Motor neuron (in vitro differentiated cells): Measurements from ENCODE around the gene DLGAP1. TPM values are rescaled to one million over a fixed set of nuclear protein-coding genes. Genes with fewer than 3 reads are reported as not detected.
A peak's percentile ranks its signal among the peaks of the same experiment; 100 is the strongest.

ENCODE experiments used
- ATAC-seq, 8 experiments: fragments of 200-7000 bp; cut with Tn5 transposase; replicated peaks in 6 of 8; 2 replicates each; pipeline ENCODE4 v1.8.0; 2021; ENCODE audit warnings: mild to moderate bottlenecking in 8 of 8, moderate library complexity in 8 of 8
- H3K27ac ChIP-seq, 2 donors: fragments of 250-450 bp; sonication (Bioruptor Pico); 2 replicates each; pipeline ENCODE4 v1.9.0; 2021; ENCODE audit warnings: antibody characterized with exemption in 2 of 2, mild to moderate bottlenecking in 2 of 2, moderate library complexity in 1 of 2
- H3K4me1 ChIP-seq, 2 donors: fragments of 250-450 bp; sonication (Bioruptor Pico); replicated peaks in 1 of 2; 2 replicates each; pipeline ENCODE4 v1.6.1; 2021; ENCODE audit warnings: antibody characterized with exemption in 2 of 2, mild to moderate bottlenecking in 2 of 2, moderate library complexity in 1 of 2
- H3K4me3 ChIP-seq, 5 donors: fragments of 250-450 bp; sonication (Bioruptor Pico); 2 replicates each; pipeline ENCODE4 v1.9.0; 2021; ENCODE audit warnings: antibody characterized with exemption in 5 of 5, mild to moderate bottlenecking in 5 of 5, moderate library complexity in 4 of 5
- WGBS, 10 experiments: fragments of 450-650 bp; shearing (Covaris generic); methylation state at CpG; one replicate each; pipeline ENCODE4 v1.0.0; 2022; 5-methylcytosine and 5-hydroxymethylcytosine counted together
- in situ Hi-C, 9 experiments: fragments of 400-800 bp; cut with MboI; loops; one replicate each; pipeline ENCODE4 v1.15.0; 2021; ENCODE audit warnings: low sequenced_read_pairs in 9 of 9, low pct_unique_long_range_greater_than_20kb in 2 of 9; ENCODE audit not compliant: unreplicated experiment in 9 of 9
- total RNA-seq, 8 experiments: library from RNA; unstranded; fragments of 300-600 nt; gene quantifications; 2 replicates each; pipeline versions ENCODE4 v1.2.3 to v1.2.4, GENCODE V29; 2022

Gene DLGAP1
- total RNA-seq, 8 experiments from 2014 or later = 0.36 to 38.2 (median 16.6) TPM

- Histone ChIP-seq H3K27ac (no peak overlapping the region), H3K4me3 (peak overlapping the region; percentile 14 to 27 (median 24)), H3K4me1 (peaks cover 4 to 5% of the 10 kb centered on the region in 2 donors)
- in situ Hi-C loops = no loop called here
- peak; percentile 71 to 93 (median 89) for ATAC-seq
- 54 to 100% (median 100%) methylated on average over 2 to 8 of the region's 58 CpGs; no CpG with 5 or more reads in 4 of the 10 experiments for WGBS, 10 experiments
Measured at GRCh38 chr18:3498698-3499471, 956.2 kb downstream of the DLGAP1 start.

DNA sequence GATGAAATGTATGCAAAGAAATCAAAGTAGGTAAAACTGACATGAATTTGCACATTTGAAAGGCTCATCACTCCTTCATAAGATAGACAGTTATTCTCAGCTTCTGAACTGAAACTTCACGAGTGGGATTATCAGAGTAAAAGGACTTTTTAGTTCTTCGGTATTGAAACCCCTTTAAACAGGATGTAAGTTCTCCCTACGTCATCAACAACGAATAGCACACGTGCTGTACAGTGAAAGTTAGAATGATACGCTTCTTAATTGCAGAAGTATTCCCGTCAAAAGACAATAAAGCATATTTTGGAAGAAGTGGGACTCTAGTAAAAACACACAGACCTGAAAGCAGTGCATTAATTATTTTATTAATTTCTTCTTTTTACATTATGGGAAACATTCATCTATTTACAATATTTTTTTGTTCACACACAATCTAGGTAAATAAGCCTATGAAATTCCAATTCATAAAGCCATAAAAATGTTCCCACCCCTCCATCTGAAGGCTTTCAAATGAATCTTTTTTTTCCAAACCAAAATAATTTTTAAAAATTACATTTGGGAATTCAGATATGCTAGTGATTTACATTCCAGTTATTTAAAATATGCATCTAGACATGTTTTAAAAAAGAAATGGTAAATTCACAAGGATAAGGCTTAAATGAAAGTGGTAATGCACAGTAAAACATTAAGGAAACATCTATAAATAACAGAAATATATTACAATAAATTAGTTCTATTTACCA, 959.2 kb downstream of the DLGAP1 start:
- peaks cover 4 to 5% of the 10 kb centered on the region in 2 donors for H3K4me1 ChIP-seq
- WGBS, 10 experiments = 76 to 100% (median 90%) methylated on average over 1 to 7 of the region's 7 CpGs
- no peak overlapping the region for H3K27ac ChIP-seq
- no peak overlapping the region for H3K4me3 ChIP-seq
- in situ Hi-C loops = no loop called here
- no peak for ATAC-seq

GRCh38 chr18:3494569-3494968, 960.5 kb downstream of the DLGAP1 start:
- Histone ChIP-seq H3K4me3 (no peak overlapping the region), H3K4me1 (peaks cover 0 to 2% of the 10 kb centered on the region in 2 donors), H3K27ac (no peak overlapping the region)
- in situ Hi-C loops = no loop called here
- WGBS, 10 experiments = 66 to 100% (median 75%) methylated on average over 2 to 5 of the region's 5 CpGs
- ATAC-seq = no peak

- H3K4me3 ChIP-seq = no peak overlapping the region
- WGBS, 10 experiments = 79 to 100% (median 89%) methylated on average over 1 to 4 of the region's 4 CpGs; no CpG with 5 or more reads in 1 of the 10 experiments
- H3K4me1 ChIP-seq = no peaks in the 10 kb centered on the region
- ATAC-seq = no peak
- no peak overlapping the region for H3K27ac ChIP-seq
- in situ Hi-C loops = no loop called here
Measured at GRCh38 chr18:3494245-3494526, 960.9 kb downstream of the DLGAP1 start.

- Histone ChIP-seq H3K27ac (no peak overlapping the region), H3K4me1 (no peaks in the 10 kb centered on the region), H3K4me3 (no peak overlapping the region)
- no peak for ATAC-seq
- WGBS, 10 experiments = 67 to 100% (median 86%) methylated on average over 1 to 6 of the region's 9 CpGs; no CpG with 5 or more reads in 1 of the 10 experiments
- in situ Hi-C loops = no loop called here
Measured at GRCh38 chr18:3493501-3494244, 961.4 kb downstream of the DLGAP1 start.

GRCh38 chr18:3492721-3493120, 962.4 kb downstream of the DLGAP1 start:
- 81 to 100% (median 100%) methylated on average over 1 to 2 of the region's 2 CpGs; no CpG with 5 or more reads in 5 of the 10 experiments for WGBS, 10 experiments
- H3K4me1 ChIP-seq = no peaks in the 10 kb centered on the region
- in situ Hi-C loops = no loop called here
- no peak overlapping the region for H3K4me3 ChIP-seq
- no peak overlapping the region for H3K27ac ChIP-seq
- no peak for ATAC-seq

DNA sequence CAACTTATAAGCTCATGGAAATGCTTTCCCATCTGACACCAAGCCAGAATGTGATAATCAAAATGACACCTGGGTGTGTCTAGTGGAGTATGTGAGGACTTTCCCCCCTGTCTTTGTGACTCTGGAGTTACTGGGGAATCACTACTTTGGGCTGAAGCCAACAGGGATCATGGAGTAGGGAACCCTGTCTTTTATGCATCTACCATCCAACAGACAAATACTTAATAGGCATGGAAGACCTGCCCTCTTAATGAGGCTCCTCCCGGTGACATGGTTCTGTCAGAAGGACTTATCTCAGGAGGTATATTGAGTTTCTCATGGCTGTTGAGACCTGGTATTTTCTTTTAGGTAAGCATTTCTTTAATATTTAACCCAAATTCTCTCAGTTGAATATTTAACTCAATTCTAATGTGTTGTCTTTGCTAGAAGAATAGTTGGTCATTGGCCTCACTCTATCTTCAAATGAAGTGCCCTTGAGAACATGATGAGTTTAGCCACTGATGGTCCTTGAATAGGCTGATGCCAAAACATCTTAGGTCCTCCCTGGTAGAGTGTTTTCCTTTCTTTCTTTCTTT, 963.0 kb downstream of the DLGAP1 start:
- in situ Hi-C loops = no loop called here
- 0 to 88% (median 52%) methylated on average over 1 of the region's 1 CpG; no CpG with 5 or more reads in 4 of the 10 experiments for whole genome bisulfite sequencing, 10 experiments
- no peak for ATAC-seq

GRCh38 chr18:3489462-3489861, 965.6 kb downstream of the DLGAP1 start:
- ATAC-seq = no peak
- Histone ChIP-seq H3K4me3 (no peak overlapping the region), H3K27ac (no peak overlapping the region), H3K4me1 (no peaks in the 10 kb centered on the region)
- in situ Hi-C loops = no loop called here
- WGBS, 10 experiments = 35 to 90% (median 80%) methylated on average over 1 to 5 of the region's 6 CpGs

More for the DNA sequence above, 963.0 kb downstream of the DLGAP1 start:
- Histone ChIP-seq H3K4me3 (no peak overlapping the region), H3K4me1 (no peaks in the 10 kb centered on the region), H3K27ac (no peak overlapping the region)

- in situ Hi-C loops = no loop called here
- Histone ChIP-seq H3K4me1 (no peaks in the 10 kb centered on the region), H3K27ac (no peak overlapping the region), H3K4me3 (no peak overlapping the region)
- ATAC-seq = peak in 1 of 8 experiments; percentile 35
- 40 to 100% (median 67%) methylated on average over 1 to 7 of the region's 7 CpGs; no CpG with 5 or more reads in 3 of the 10 experiments for WGBS, 10 experiments
Measured at GRCh38 chr18:3486512-3486911, 968.6 kb downstream of the DLGAP1 start.

- ATAC-seq = no peak
Measured at GRCh38 chr18:3485153-3486149, 969.7 kb downstream of the DLGAP1 start.

GRCh38 chr18:3482258-3482657, 972.8 kb downstream of the DLGAP1 start:
- in situ Hi-C loops = no loop called here
- 80 to 96% (median 87%) methylated on average over 1 to 3 of the region's 3 CpGs; no CpG with 5 or more reads in 2 of the 10 experiments for WGBS, 10 experiments
- H3K27ac ChIP-seq = no peak overlapping the region
- no peaks in the 10 kb centered on the region for H3K4me1 ChIP-seq
- H3K4me3 ChIP-seq = no peak overlapping the region
- ATAC-seq = no peak

More at GRCh38 chr18:3485153-3486149, 969.7 kb downstream of the DLGAP1 start:
- in situ Hi-C loops = no loop called here
- Histone ChIP-seq H3K27ac (no peak overlapping the region), H3K4me1 (no peaks in the 10 kb centered on the region), H3K4me3 (no peak overlapping the region)
- 83 to 100% (median 95%) methylated on average over 1 to 6 of the region's 9 CpGs; no CpG with 5 or more reads in 1 of the 10 experiments for WGBS, 10 experiments

DNA sequence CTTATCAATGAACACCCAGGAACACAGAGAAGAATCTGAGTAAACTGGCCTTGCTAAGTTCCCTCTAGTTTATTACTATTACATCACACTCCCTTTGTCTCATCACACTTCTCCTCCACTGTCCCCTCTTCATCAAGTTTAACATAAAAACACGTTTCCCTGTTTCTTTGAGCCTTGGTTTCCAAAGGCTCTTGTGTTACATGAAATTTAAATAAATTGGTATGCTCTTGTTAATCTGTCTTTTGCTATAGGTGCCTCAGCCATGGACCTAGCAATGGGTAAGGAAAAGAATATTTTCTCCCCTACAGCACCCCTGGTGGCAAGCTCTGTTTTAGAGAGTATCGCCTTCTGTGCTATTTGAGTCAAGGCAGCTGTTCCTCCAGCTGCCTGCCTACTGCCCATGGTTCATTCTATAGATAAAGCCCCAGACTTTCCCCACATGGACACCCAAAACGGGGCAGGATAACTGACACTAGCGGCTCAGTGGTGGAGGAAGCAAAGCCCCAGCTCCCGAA, 973.4 kb downstream of the DLGAP1 start:
- 0 to 80% (median 38%) methylated on average over 1 to 4 of the region's 5 CpGs; no CpG with 5 or more reads in 3 of the 10 experiments for WGBS, 10 experiments

More for the DNA sequence above, 973.4 kb downstream of the DLGAP1 start:
- no peaks in the 10 kb centered on the region for H3K4me1 ChIP-seq
- in situ Hi-C loops = no loop called here
- peak in 7 of 8 experiments; percentile 41 to 81 (median 67) for ATAC-seq
- no peak overlapping the region for H3K4me3 ChIP-seq
- no peak overlapping the region for H3K27ac ChIP-seq
